Stimulated activated CD4-positive, alpha-beta T cell treated with anti-CD3 and anti-CD28 coated beads, Interleukin-4, amount 100 ng/mL, for 4 hours (primary cell): ENCODE measurements around the gene OSBP2.

Experiments used
- DNase-seq, 2 experiments: peaks; one replicate each; pipeline ENCODE4 v3.0.0-alpha.2; 2020

The OSBP2 gene

GRCh38 chr22:30856741-30857502 is 162.2 kb downstream of the OSBP2 start:
- DNase-seq = no peak

GRCh38 chr22:30857791-30858190 is 163.1 kb downstream of the OSBP2 start:
- no peak for DNase-seq

GRCh38 chr22:30858976-30859713 is 164.5 kb downstream of the OSBP2 start:
- no peak for DNase-seq

GRCh38 chr22:30859714-30860095 is 165.0 kb downstream of the OSBP2 start:
- no peak for DNase-seq

GRCh38 chr22:30860176-30861105 is 165.8 kb downstream of the OSBP2 start:
- no peak for DNase-seq

- DNase-seq = no peak
These were observed 166.5 kb downstream of the OSBP2 start for GRCh38 chr22:30861131-30861530.

GRCh38 chr22:30861688-30862552 is 167.2 kb downstream of the OSBP2 start:
- DNase-seq = no peak

GRCh38 chr22:30863081-30863833 is 168.6 kb downstream of the OSBP2 start:
- DNase-seq = no peak

GRCh38 chr22:30864441-30865420 is 170.1 kb downstream of the OSBP2 start:
- no peak for DNase-seq

- DNase-seq = no peak
These were observed 171.0 kb downstream of the OSBP2 start for GRCh38 chr22:30865656-30866055.

GRCh38 chr22:30866216-30866615 is 171.5 kb downstream of the OSBP2 start:
- DNase-seq = no peak

GRCh38 chr22:30866811-30867271 is 172.2 kb downstream of the OSBP2 start:
- no peak for DNase-seq

GRCh38 chr22:30867746-30868662 is 173.3 kb downstream of the OSBP2 start:
- no peak for DNase-seq

- DNase-seq = no peak
These were observed 174.2 kb downstream of the OSBP2 start for GRCh38 chr22:30868663-30869385.

- no peak for DNase-seq
These were observed 175.2 kb downstream of the OSBP2 start for GRCh38 chr22:30869667-30870395.

GRCh38 chr22:30870451-30871345 is 176.0 kb downstream of the OSBP2 start:
- DNase-seq = no peak
